IMR-90 (cell line): Measurements from ENCODE around the gene RALGPS1. TPM values are rescaled to one million over a fixed set of nuclear protein-coding genes. Genes with fewer than 3 reads are reported as not detected.

ENCODE experiments used
- ATAC-seq: fragments of 200-7000 bp; cut with Tn5 transposase; 2 replicates; pipeline ENCODE4 v1.9.1; 2020; ENCODE audit warnings: low read depth, mild to moderate bottlenecking, moderate library complexity
- BruUV-seq: library from RNA; stranded (reverse); fragments of 400-500 nt; replicated peaks from 2 replicates; lab custom pipeline; 2021; lab: Mats Ljungman, UMichigan
- CTCF ChIA-PET: fragments of 300-600 bp; formaldehyde crosslinking; extraction: SDS; loops from one replicate; lab custom pipeline; 2021; ENCODE audit warnings: antibody characterized with exemption; lab: Yijun Ruan, JAX
- POLR2A ChIA-PET: fragments of 300-600 bp; sonication (Branson Sonifier 250); formaldehyde crosslinking; loops from one replicate; lab custom pipeline; 2022; ENCODE audit warnings: antibody characterized with exemption; ENCODE audit not compliant: unreplicated experiment; lab: Charles Lee
- DNase-seq: peaks from one replicate; pipeline ENCODE4 v3.0.0; 2013
- H2AFZ ChIP-seq: replicated peaks from 2 replicates; pipeline ENCODE3; 2013; ENCODE audit warnings: low read length, mild to moderate bottlenecking; ENCODE audit not compliant: poor library complexity
- H2AK5ac ChIP-seq: 2 replicates; pipeline ENCODE4 v1.6.1; 2013; ENCODE audit warnings: low read depth, low read length, inconsistent platforms
- H2AK9ac ChIP-seq: replicated peaks from 2 replicates; pipeline ENCODE3; 2013; ENCODE audit warnings: mild to moderate bottlenecking, low read depth, low read length, moderate library complexity; ENCODE audit not compliant: poor library complexity
- H2BK120ac ChIP-seq: 2 replicates; pipeline ENCODE4 v1.6.1; 2013; ENCODE audit warnings: low read depth, low read length, inconsistent platforms
- H2BK15ac ChIP-seq: 3 replicates; pipeline ENCODE4 v1.6.1; 2013; ENCODE audit warnings: low read depth, low read length, inconsistent platforms
- H2BK20ac ChIP-seq: 2 replicates; pipeline ENCODE4 v1.6.1; 2013; ENCODE audit warnings: low read depth, mild to moderate bottlenecking, inconsistent platforms, low read length, moderate library complexity
- H2BK5ac ChIP-seq: 2 replicates; pipeline ENCODE4 v1.6.1; 2013; ENCODE audit warnings: mild to moderate bottlenecking, low read depth, low read length, inconsistent platforms; ENCODE audit not compliant: poor library complexity, severe bottlenecking
- H3K14ac ChIP-seq: replicated peaks from 2 replicates; pipeline ENCODE4 v1.6.1; 2013; ENCODE audit warnings: low read depth, low read length, inconsistent platforms
- H3K18ac ChIP-seq: 2 replicates; pipeline ENCODE4 v1.6.1; 2013; ENCODE audit warnings: low read depth, low read length, control low read depth
- H3K23ac ChIP-seq: 2 replicates; pipeline ENCODE4 v1.6.1; 2013; ENCODE audit warnings: low read depth, low read length, inconsistent platforms
- H3K27ac ChIP-seq: 2 replicates; pipeline ENCODE4 v1.5.1; 2013; ENCODE audit warnings: mild to moderate bottlenecking, control low read depth, low read length; ENCODE audit not compliant: insufficient read depth
- H3K27me3 ChIP-seq: 2 replicates; pipeline ENCODE4 v1.6.1; 2013; ENCODE audit warnings: low read length; ENCODE audit not compliant: control insufficient read depth, insufficient read depth
- H3K36me3 ChIP-seq: 2 replicates; pipeline ENCODE4 v1.6.1; 2013; ENCODE audit warnings: low read length, mixed read lengths; ENCODE audit not compliant: control insufficient read depth, insufficient read depth
- H3K4ac ChIP-seq: 2 replicates; pipeline ENCODE4 v1.6.1; 2013; ENCODE audit warnings: low read depth, low read length, inconsistent platforms
- H3K4me1 ChIP-seq: 2 replicates; pipeline ENCODE4 v1.6.1; 2013; ENCODE audit warnings: low read length, mixed read lengths; ENCODE audit not compliant: control insufficient read depth, insufficient read depth
- H3K4me2 ChIP-seq: 2 replicates; pipeline ENCODE4 v1.6.1; 2013; ENCODE audit warnings: low read depth, mild to moderate bottlenecking, control low read depth, low read length, moderate library complexity
- H3K4me3 ChIP-seq: 2 replicates; pipeline ENCODE4 v1.5.1; 2013; ENCODE audit warnings: low read depth, mild to moderate bottlenecking, control low read depth, low read length, moderate library complexity; ENCODE audit not compliant: insufficient read depth
- H3K56ac ChIP-seq: 2 replicates; pipeline ENCODE4 v1.6.1; 2013; ENCODE audit warnings: low read length, inconsistent platforms; ENCODE audit not compliant: insufficient read depth; ENCODE audit errors: extremely low read depth
- H3K79me1 ChIP-seq, 2 experiments: 2 replicates each; pipeline ENCODE4 v1.6.1; 2013; ENCODE audit warnings: low read length in 2 of 2, inconsistent platforms in 1 of 2, low read depth in 1 of 2
- H3K9ac ChIP-seq: 2 replicates; pipeline ENCODE4 v1.6.1; 2013; ENCODE audit warnings: low read depth, low read length, control low read depth
- H3K9me1 ChIP-seq: 2 replicates; pipeline ENCODE4 v1.6.1; 2013; ENCODE audit warnings: low read length, inconsistent platforms; ENCODE audit not compliant: insufficient read depth
- H3K9me3 ChIP-seq: 2 replicates; pipeline ENCODE4 v1.6.1; 2013; ENCODE audit warnings: low read length; ENCODE audit not compliant: control insufficient read depth, insufficient read depth
- H4K20me1 ChIP-seq: 2 replicates; pipeline ENCODE4 v1.6.1; 2013; ENCODE audit warnings: low read length, inconsistent platforms; ENCODE audit not compliant: insufficient read depth
- H4K5ac ChIP-seq: 2 replicates; pipeline ENCODE4 v1.6.1; 2013; ENCODE audit warnings: mild to moderate bottlenecking, low read depth, low read length, control low read depth
- H4K8ac ChIP-seq, 2 experiments: 2 replicates each; pipeline ENCODE4 v1.6.1; 2013; ENCODE audit warnings: low read depth in 2 of 2, low read length in 2 of 2, control low read depth in 1 of 2, inconsistent platforms in 1 of 2
- H4K91ac ChIP-seq: 2 replicates; pipeline ENCODE4 v1.6.1; 2013; ENCODE audit warnings: low read depth, low read length, inconsistent platforms; ENCODE audit not compliant: insufficient read depth
- BHLHE40 ChIP-seq: fragments of 150-350 bp; IDR thresholded peaks from 2 replicates; pipeline ENCODE4 v1.6.1; 2016; ENCODE audit warnings: mild to moderate bottlenecking, low read depth, low read length
- CEBPB ChIP-seq: IDR thresholded peaks from 2 replicates; pipeline ENCODE4 v1.6.1; 2012; ENCODE audit warnings: low read depth, low read length, improper control_type of control experiment
- CHD1 ChIP-seq: IDR thresholded peaks from 2 replicates; pipeline ENCODE4 v1.6.1; 2012; ENCODE audit warnings: low read depth, low read length, improper control_type of control experiment
- FOS ChIP-seq: fragments of 150-350 bp; IDR thresholded peaks from 2 replicates; pipeline ENCODE4 v1.6.1; 2016; ENCODE audit warnings: low read depth, low read length
- MAFK ChIP-seq: IDR thresholded peaks from 2 replicates; pipeline ENCODE4 v1.6.1; 2012; ENCODE audit warnings: low read depth, low read length, improper control_type of control experiment
- POLR2A ChIP-seq: IDR thresholded peaks from 2 replicates; pipeline ENCODE4 v1.6.1; 2012; ENCODE audit warnings: mild to moderate bottlenecking, low read depth, low read length
- RAD21 ChIP-seq: IDR thresholded peaks from 2 replicates; pipeline ENCODE4 v1.6.1; 2012; ENCODE audit warnings: low read length, improper control_type of control experiment
- RCOR1 ChIP-seq: IDR thresholded peaks from 2 replicates; pipeline ENCODE4 v1.6.1; 2012; ENCODE audit warnings: mild to moderate bottlenecking, low read length, improper control_type of control experiment; ENCODE audit not compliant: insufficient replicate concordance
- RFX5 ChIP-seq: IDR thresholded peaks from 2 replicates; pipeline ENCODE4 v1.8.0; 2012; ENCODE audit warnings: low read depth, mild to moderate bottlenecking, low read length, moderate library complexity
- SMC3 ChIP-seq: fragments of 150-350 bp; IDR thresholded peaks from 2 replicates; pipeline ENCODE4 v1.6.1; 2016; ENCODE audit warnings: low read depth, mild to moderate bottlenecking, antibody characterized with exemption, low read length, moderate library complexity
- USF2 ChIP-seq: fragments of 150-350 bp; IDR thresholded peaks from 2 replicates; pipeline ENCODE4 v1.6.1; 2017; ENCODE audit warnings: mild to moderate bottlenecking, antibody characterized with exemption, low read length, low read depth
- whole genome bisulfite sequencing, 2 experiments: methylation state at CpG; one replicate each; pipeline versions ENCODE4 v1.1.5 to v1.1.7; 2013; ENCODE audit warnings: missing lambda C conversion rate in 2 of 2; ENCODE audit not compliant: insufficient read length in 1 of 2; ENCODE audit errors: extremely low coverage in 2 of 2; 5-methylcytosine and 5-hydroxymethylcytosine counted together
- dilution Hi-C: fragments of 300-500 bp; cut with HindIII; formaldehyde crosslinking; loops from one replicate; pipeline ENCODE4 v1.14.3; 2018; ENCODE audit warnings: low sequenced_read_pairs; ENCODE audit not compliant: unreplicated experiment
- in situ Hi-C: fragments of 300-500 bp; cut with MboI; formaldehyde crosslinking; loops from 3 replicates; pipeline ENCODE4 v1.14.3; 2019; ENCODE audit warnings: low sequenced_read_pairs, inconsistent platforms, mixed read lengths
- intact Hi-C: fragments of 100-400 bp; cut with micrococcal nuclease; formaldehyde crosslinking; loops from 2 replicates; pipeline ENCODE4 v1.10.0; 2022
- polyA plus RNA-seq, 3 experiments: library from polyadenylated mRNA; depleted of rRNA; stranded (reverse); fragments of >200 nt; gene quantifications; 2 replicates each; pipeline ENCODE4 v1.2.3, GENCODE V29; 2012; ENCODE audit warnings: low replicate concordance in 1 of 3
- total RNA-seq: library from RNA; depleted of rRNA; stranded (reverse); fragments of >200 nt; gene quantifications from 2 replicates; pipeline ENCODE4 v1.2.3, GENCODE V29; 2012

Gene RALGPS1
- total and polyA plus RNA-seq, 2 of the 4 experiments (the other 2 are of a cell fraction): 0.90 to 2.8 TPM

- in situ Hi-C loops: loop anchor here (10.0 kb wide), 1 partner anchor 232 kb away; no protein-coding TSS in a partner anchor
- H4K8ac ChIP-seq: no peak overlapping the region
Measured at GRCh38 chr9:126962336-126962735, 47.8 kb downstream of the RALGPS1 start.

More at GRCh38 chr9:126962336-126962735, 47.8 kb downstream of the RALGPS1 start:
- Histone ChIP-seq H4K91ac (no peak overlapping the region), H3K27ac (no peak overlapping the region), H3K36me3 (no peaks in the 10 kb centered on the region), H2AFZ (no peak overlapping the region), H2BK120ac (no peak overlapping the region), H3K9me1 (peaks cover 8% of the 10 kb centered on the region), H4K5ac (no peak overlapping the region), H2AK9ac (no peak overlapping the region), H3K4me2 (no peak overlapping the region), H2BK5ac (no peak overlapping the region), H3K23ac (no peak overlapping the region), H4K20me1 (no peaks in the 10 kb centered on the region), H3K79me1 (no peaks in the 10 kb centered on the region), H3K27me3 (no peaks in the 10 kb centered on the region), H2BK20ac (no peak overlapping the region), H3K4me3 (no peak overlapping the region), H3K4ac (no peak overlapping the region), H3K14ac (no peak overlapping the region), H2BK15ac (no peak overlapping the region), H3K9me3 (no peaks in the 10 kb centered on the region), H3K9ac (no peak overlapping the region), H3K56ac (no peak overlapping the region), H3K4me1 (peaks cover 7% of the 10 kb centered on the region), H3K18ac (no peak overlapping the region), H2AK5ac (no peak overlapping the region)
- no TSS peak for BruUV-seq
- TF ChIP-seq USF2 (no peak), CEBPB (no peak), BHLHE40 (no peak), SMC3 (no peak), RAD21 (no peak), MAFK (no peak), FOS (no peak), RCOR1 (no peak), CHD1 (no peak), RFX5 (no peak), POLR2A (no peak)
- 80% methylated on average over 2 of the region's 6 CpGs; no CpG with 5 or more reads in 1 of the 2 experiments for WGBS, 2 experiments
- CTCF ChIA-PET: no interaction called here
- no peak for ATAC-seq
- intact Hi-C loops: no loop called here
- no peak for DNase-seq
- POLR2A ChIA-PET: no interaction called here
- dilution Hi-C loops: no loop called here
